Measurements from ENCODE around the gene TMEM121B. TPM values are rescaled to one million over a fixed set of nuclear protein-coding genes. Genes with fewer than 3 reads are reported as not detected.

Gene TMEM121B
- total and polyA plus RNA-seq, 2 experiments from 2014 or later: 2.0 to 7.2 TPM

DNA sequence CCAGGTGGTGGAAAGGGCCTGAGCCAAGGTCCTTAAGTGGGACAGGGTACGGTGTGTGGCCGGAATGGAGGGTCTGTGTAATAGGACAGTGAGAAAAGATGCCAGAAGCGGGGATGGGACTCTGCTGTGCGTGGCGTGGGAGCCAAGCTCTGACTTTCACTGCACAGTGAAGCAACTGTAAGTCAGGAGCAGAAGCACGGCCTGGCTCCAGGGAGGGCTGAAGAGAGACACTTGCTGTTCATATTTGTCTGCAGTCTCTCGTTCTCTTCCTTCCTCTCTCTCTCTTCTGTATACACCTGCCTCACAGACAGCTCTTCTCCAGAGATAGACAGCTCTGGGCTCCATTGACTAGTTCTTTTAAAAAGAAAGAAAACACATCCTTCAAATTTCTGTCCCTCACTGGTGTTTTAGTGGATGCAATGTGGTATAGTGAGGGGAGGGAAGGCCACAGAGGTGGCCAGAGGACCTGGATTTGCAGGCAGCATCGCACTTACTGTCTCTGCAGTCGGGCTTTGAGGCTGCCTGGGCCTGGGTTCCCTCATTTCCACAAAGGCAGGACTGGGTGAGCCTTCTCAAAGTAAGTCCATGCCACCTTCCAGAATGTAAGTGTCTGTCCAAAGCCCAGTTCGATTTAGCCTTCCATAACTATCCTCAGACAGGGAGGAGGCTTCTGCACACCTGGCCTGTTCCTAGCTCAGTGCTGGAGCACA is 34.2 kb downstream of the TMEM121B start (continued):
- TF ChIP-seq CTCF (conservative IDR thresholded peaks at IDR 0.05; ENCODE audit: low read depth in 2 of 2) (no peak), ZNF114 (CRISPR knock-in tag; IDR thresholded peaks at IDR 0.05) (no peak), REST (IDR thresholded peaks at IDR 0.05; ENCODE audit: unreplicated experiment) (no peak)

DNA sequence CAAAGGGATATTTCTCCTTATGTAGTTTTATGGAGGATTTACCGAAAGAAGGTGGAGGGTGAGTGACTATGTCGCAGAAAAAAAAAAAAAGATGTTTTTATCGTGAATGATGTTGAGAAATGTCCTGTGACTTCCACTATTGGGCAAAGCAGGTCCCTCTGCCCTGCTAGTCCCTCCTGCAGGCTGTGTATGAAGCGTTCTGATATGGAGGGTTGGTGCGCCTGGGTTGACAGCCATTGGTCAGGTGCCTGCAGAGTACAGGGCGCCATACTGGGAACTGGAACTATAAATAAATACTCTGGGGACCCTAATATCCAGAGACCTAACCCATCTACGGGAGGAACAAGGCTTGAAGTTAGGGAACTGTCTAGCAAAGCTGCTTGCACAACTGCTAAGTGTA is 34.9 kb downstream of the TMEM121B start:
- H3K4me1 Mint-ChIP-seq: peaks cover 20% of the 10 kb centered on the region
- H3K27me3 Mint-ChIP-seq (ENCODE audit: insufficient read depth, low read depth, poor library complexity): peaks cover 27% of the 10 kb centered on the region
- TF ChIP-seq REST (IDR thresholded peaks at IDR 0.05; ENCODE audit: unreplicated experiment) (no peak), JUNB (IDR thresholded peaks at IDR 0.05; ENCODE audit: unreplicated experiment) (no peak), EZH2phosphoT487 (IDR thresholded peaks at IDR 0.05; ENCODE audit: unreplicated experiment) (no peak), ZNF331 (CRISPR knock-in tag; IDR thresholded peaks at IDR 0.05; ENCODE audit: low read depth) (no peak), ZNF114 (CRISPR knock-in tag; IDR thresholded peaks at IDR 0.05) (no peak), CTCF (conservative IDR thresholded peaks at IDR 0.05; ENCODE audit: low read depth in 2 of 2) (no peak), POLR2AphosphoS5 (IDR thresholded peaks at IDR 0.05; ENCODE audit: low read depth) (no peak), STAT1 (IDR thresholded peaks at IDR 0.05; ENCODE audit: unreplicated experiment) (no peak), EZH2 (IDR thresholded peaks at IDR 0.05; ENCODE audit: low read depth, unreplicated experiment) (no peak), ETS1 (IDR thresholded peaks at IDR 0.05) (no peak)
- no peaks in the 10 kb centered on the region for H3K36me3 Mint-ChIP-seq (ENCODE audit: low read depth)
- Histone ChIP-seq H3K79me2 (replicated peaks; ENCODE audit: insufficient read depth) (peaks cover 3% of the 10 kb centered on the region; the same call in 1 of the 2 replicates), H3K27me3 (ENCODE audit: insufficient read depth) (peaks cover 31% of the 10 kb centered on the region), H3K27ac (ENCODE audit: low read depth) (no peak overlapping the region), H3K4me2 (peak overlapping the region; percentile 93), H2AFZ (no peak overlapping the region; the same call in 1 of the 2 replicates), H3F3A (replicated peaks; ENCODE audit: low read depth) (peaks cover 7% of the 10 kb centered on the region), H4K20me1 (replicated peaks; ENCODE audit: insufficient read depth) (peaks cover 4% of the 10 kb centered on the region), H3K36me3 (ENCODE audit: insufficient read depth) (no peaks in the 10 kb centered on the region), H3K9me2 (ENCODE audit: insufficient read depth) (no peaks in the 10 kb centered on the region), H3K4me3 (peak overlapping the region; percentile 83), H3K4me1 (ENCODE audit: insufficient read depth) (peaks cover 14% of the 10 kb centered on the region)
- no peak for DNase-seq (ENCODE audit: low spot score)
- H3K4me3 Mint-ChIP-seq: peak overlapping the region; percentile 78
- no peak for ATAC-seq
- H3K9me3 Mint-ChIP-seq: no peaks in the 10 kb centered on the region; the same call in 2 of the 3 replicates
- no peak overlapping the region for H3K27ac Mint-ChIP-seq

All from GM23338 (cell line).